HCT116 (cell line): ENCODE data around the gene SLC22A9. TPM values are rescaled to one million over a fixed set of nuclear protein-coding genes. Genes with fewer than 3 reads are reported as not detected.

ENCODE experiments used
- ATAC-seq: fragments of 200-7000 bp; cut with Tn5 transposase; 2 replicates; pipeline ENCODE4 v1.9.1; 2020; ENCODE audit warnings: mild to moderate bottlenecking, moderate library complexity
- BruUV-seq: library from RNA; stranded (reverse); fragments of 400-500 nt; replicated peaks from 2 replicates; lab custom pipeline; 2021; lab: Mats Ljungman, UMichigan
- CTCF ChIA-PET: fragments of 300-600 bp; sonication (Branson Sonifier 250); formaldehyde crosslinking; loops from one replicate; lab custom pipeline; 2021; ENCODE audit warnings: antibody characterized with exemption; lab: Charles Lee
- POLR2A ChIA-PET: fragments of 300-600, 350-600 bp; sonication (Branson Sonifier 250); formaldehyde crosslinking; loops from one replicate; lab custom pipeline; 2021; ENCODE audit warnings: antibody characterized with exemption; lab: Charles Lee
- RAD21 ChIA-PET, 2 experiments: fragments of 300-600 bp; sonication (Branson Sonifier 250); formaldehyde crosslinking; loops; one replicate each; lab custom pipeline; 2023; ENCODE audit warnings: low total read pairs in 2 of 2; ENCODE audit not compliant: uncharacterized antibody in 2 of 2, unreplicated experiment in 2 of 2, low non-redundant PET in 1 of 2; lab: Charles Lee
- DNase-seq: peaks from one replicate; pipeline ENCODE4 v3.0.0-alpha.2; 2010; ENCODE audit warnings: low read depth, low spot score
- H2AFZ ChIP-seq: fragments of 200-600 bp; shearing (Covaris generic), sonication (generic); 2 replicates; pipeline ENCODE4 v1.6.1; 2017; ENCODE audit warnings: low read depth, mixed run types, mixed read lengths, antibody characterized with exemption, low read length; ENCODE audit not compliant: poor library complexity, severe bottlenecking
- H3K27ac ChIP-seq: 2 replicates; pipeline ENCODE4 v1.5.1; 2012; ENCODE audit warnings: low read depth, low read length
- H3K27me3 ChIP-seq: fragments of 200-600 bp; sonication (generic); 2 replicates; pipeline ENCODE4 v1.6.1; 2016; ENCODE audit warnings: mixed run types, low read length, mixed read lengths; ENCODE audit not compliant: insufficient read depth
- H3K36me3 ChIP-seq, 2 experiments: fragments of 200-500 bp in 1 of 2; fragments of 200-600 bp in 1 of 2; sonication (Bioruptor generic) in 1 of 2; sonication (generic) in 1 of 2; 2 replicates each; pipeline versions ENCODE4 v1.5.1 to v1.6.1; 2014 to 2016; ENCODE audit warnings: low read length in 2 of 2, inconsistent platforms in 1 of 2, mixed read lengths in 1 of 2, mixed run types in 1 of 2; ENCODE audit not compliant: insufficient read depth in 2 of 2, control insufficient read depth in 1 of 2
- H3K4me1 ChIP-seq, 2 experiments: fragments of 200-600 bp in 1 of 2; sonication (generic) in 1 of 2; 2 replicates each; pipeline versions ENCODE4 v1.5.1 to v1.6.1; 2012 to 2017; ENCODE audit warnings: low read length in 2 of 2, inconsistent platforms in 1 of 2, mild to moderate bottlenecking in 1 of 2, mixed read lengths in 1 of 2, mixed run types in 1 of 2, moderate library complexity in 1 of 2; ENCODE audit not compliant: insufficient read depth in 2 of 2, control insufficient read depth in 1 of 2
- H3K4me2 ChIP-seq: fragments of 200-600 bp; sonication (generic); 2 replicates; pipeline ENCODE4 v1.6.1; 2017; ENCODE audit warnings: mixed run types, low read length, mixed read lengths
- H3K4me3 ChIP-seq, 2 experiments: fragments of 200-600 bp in 1 of 2; sonication (generic) in 1 of 2; replicated peaks in 1 of 2; 2 replicates each; pipeline ENCODE4 v1.5.1; 2011 to 2016; ENCODE audit warnings: low read length in 2 of 2, control low read depth in 1 of 2, low read depth in 1 of 2, mild to moderate bottlenecking in 1 of 2, mixed read lengths in 1 of 2, mixed run types in 1 of 2
- H3K79me2 ChIP-seq: fragments of 200-600 bp; sonication (generic); 2 replicates; pipeline ENCODE4 v1.6.1; 2017; ENCODE audit warnings: mild to moderate bottlenecking, mixed run types, low read length, moderate library complexity, mixed read lengths; ENCODE audit not compliant: insufficient read depth
- H3K9ac ChIP-seq: fragments of 200-600 bp; sonication (generic); 2 replicates; pipeline ENCODE4 v1.6.1; 2016; ENCODE audit warnings: low read length, mixed read lengths
- H3K9me2 ChIP-seq: fragments of 200-600 bp; sonication (generic), shearing (Covaris generic); 2 replicates; pipeline ENCODE4 v1.6.1; 2017; ENCODE audit warnings: mixed run types, mild to moderate bottlenecking, moderate library complexity; ENCODE audit not compliant: insufficient read depth
- H3K9me3 ChIP-seq, 2 experiments: fragments of 200-500 bp in 1 of 2; fragments of 200-600 bp in 1 of 2; sonication (Bioruptor generic) in 1 of 2; sonication (generic) in 1 of 2; 2 replicates each; pipeline ENCODE4 v1.6.1; 2014 to 2017; ENCODE audit warnings: low read length in 2 of 2, mixed read lengths in 2 of 2, inconsistent platforms in 1 of 2, low read depth in 1 of 2, mild to moderate bottlenecking in 1 of 2, mixed run types in 1 of 2, moderate library complexity in 1 of 2; ENCODE audit not compliant: control insufficient read depth in 1 of 2, insufficient read depth in 1 of 2
- H4K20me1 ChIP-seq: fragments of 200-600 bp; sonication (generic), shearing (Covaris generic); 2 replicates; pipeline ENCODE4 v1.6.1; 2017; ENCODE audit warnings: mixed run types, mild to moderate bottlenecking, moderate library complexity; ENCODE audit not compliant: insufficient read depth
- RAD21 ChIP-seq: IDR thresholded peaks from 2 replicates; pipeline ENCODE4 v1.6.1; 2012; ENCODE audit warnings: low read depth, mild to moderate bottlenecking
- SIN3A ChIP-seq: IDR thresholded peaks from 2 replicates; pipeline ENCODE4 v1.6.1; 2012; ENCODE audit warnings: low read depth
- intact Hi-C: fragments of 100-400 bp; cut with micrococcal nuclease; formaldehyde crosslinking; loops from 2 replicates; pipeline ENCODE4 v1.10.0; 2022
- total RNA-seq: library from RNA; stranded (reverse); gene quantifications from one replicate; pipeline ENCODE4 v1.2.1, GENCODE V29; 2021; ENCODE audit not compliant: unreplicated experiment
- TF ChIP-seq, protein P1 (sequence below): IDR thresholded peaks from 2 replicates; pipeline ENCODE4 v1.6.1; 2012; ENCODE audit warnings: low read depth

Gene SLC22A9
- total RNA-seq, 1 experiment from 2014 or later: not detected

DNA sequence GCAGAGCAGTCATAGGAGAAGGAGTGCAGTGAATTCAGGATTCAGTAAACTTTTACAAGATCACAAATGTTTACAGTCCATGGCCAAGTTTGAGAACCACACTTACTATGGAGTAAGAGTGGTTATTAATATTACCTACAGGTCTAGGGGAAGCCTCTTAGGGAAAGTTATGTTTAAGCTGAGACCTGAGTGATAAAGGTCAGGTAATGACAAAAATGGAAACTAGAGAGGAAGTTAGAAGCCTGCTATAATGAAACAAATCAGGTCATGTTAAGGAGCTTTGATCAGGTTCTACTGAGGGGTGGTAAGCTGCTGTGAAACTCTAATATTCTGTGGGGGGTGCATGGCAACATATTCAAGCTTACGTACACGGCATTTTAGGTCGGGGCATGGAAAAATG lies 32.5 kb upstream of the SLC22A9 start:
- no peak for DNase-seq
- POLR2A ChIA-PET: no interaction called here
- ATAC-seq: no peak
- Histone ChIP-seq H3K79me2 (no peaks in the 10 kb centered on the region), H3K9me2 (no peaks in the 10 kb centered on the region), H3K4me2 (no peak overlapping the region), H2AFZ (no peak overlapping the region), H3K4me1 (no peaks in the 10 kb centered on the region), H3K27ac (no peak overlapping the region), H3K4me3 (no peak overlapping the region), H3K27me3 (peaks cover 23% of the 10 kb centered on the region), H4K20me1 (no peaks in the 10 kb centered on the region), H3K36me3 (no peaks in the 10 kb centered on the region), H3K9ac (no peak overlapping the region), H3K9me3 (no peaks in the 10 kb centered on the region)
- no TSS peak for BruUV-seq
- TF ChIP-seq SIN3A (no peak), RAD21 (no peak)
- RAD21 ChIA-PET: no interaction called here
- intact Hi-C loops: no loop called here
- CTCF ChIA-PET: no interaction called here

DNA sequence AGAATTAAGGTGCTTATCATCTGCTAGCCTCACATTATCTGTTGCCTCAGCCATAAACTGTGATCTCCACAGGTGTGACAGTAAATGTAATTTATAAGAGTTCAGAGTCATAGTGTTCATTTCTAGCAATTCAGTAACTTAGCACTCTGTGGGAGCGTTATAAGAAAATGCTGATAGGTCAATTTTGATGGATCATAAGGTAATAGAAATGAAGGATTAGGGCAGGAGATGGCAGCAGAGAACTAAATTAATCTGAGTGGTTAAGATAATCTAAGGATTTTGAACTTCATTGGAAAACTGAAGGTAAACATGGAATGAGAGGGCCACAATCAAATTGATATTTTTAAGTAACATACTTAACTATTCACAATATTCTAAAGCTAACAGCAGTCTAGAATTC lies 26.5 kb upstream of the SLC22A9 start:
- BruUV-seq: no TSS peak
- no peak overlapping the region for H3K27ac ChIP-seq

More for the DNA sequence above, 26.5 kb upstream of the SLC22A9 start:
- Histone ChIP-seq H3K9me2 (no peaks in the 10 kb centered on the region), H3K4me2 (no peak overlapping the region), H4K20me1 (no peaks in the 10 kb centered on the region), H3K4me1 (no peaks in the 10 kb centered on the region), H3K9ac (no peak overlapping the region), H3K79me2 (no peaks in the 10 kb centered on the region), H3K4me3 (no peak overlapping the region), H2AFZ (no peak overlapping the region), H3K36me3 (no peaks in the 10 kb centered on the region), H3K27me3 (no peaks in the 10 kb centered on the region), H3K9me3 (no peaks in the 10 kb centered on the region)
- TF ChIP-seq, protein P1, sequence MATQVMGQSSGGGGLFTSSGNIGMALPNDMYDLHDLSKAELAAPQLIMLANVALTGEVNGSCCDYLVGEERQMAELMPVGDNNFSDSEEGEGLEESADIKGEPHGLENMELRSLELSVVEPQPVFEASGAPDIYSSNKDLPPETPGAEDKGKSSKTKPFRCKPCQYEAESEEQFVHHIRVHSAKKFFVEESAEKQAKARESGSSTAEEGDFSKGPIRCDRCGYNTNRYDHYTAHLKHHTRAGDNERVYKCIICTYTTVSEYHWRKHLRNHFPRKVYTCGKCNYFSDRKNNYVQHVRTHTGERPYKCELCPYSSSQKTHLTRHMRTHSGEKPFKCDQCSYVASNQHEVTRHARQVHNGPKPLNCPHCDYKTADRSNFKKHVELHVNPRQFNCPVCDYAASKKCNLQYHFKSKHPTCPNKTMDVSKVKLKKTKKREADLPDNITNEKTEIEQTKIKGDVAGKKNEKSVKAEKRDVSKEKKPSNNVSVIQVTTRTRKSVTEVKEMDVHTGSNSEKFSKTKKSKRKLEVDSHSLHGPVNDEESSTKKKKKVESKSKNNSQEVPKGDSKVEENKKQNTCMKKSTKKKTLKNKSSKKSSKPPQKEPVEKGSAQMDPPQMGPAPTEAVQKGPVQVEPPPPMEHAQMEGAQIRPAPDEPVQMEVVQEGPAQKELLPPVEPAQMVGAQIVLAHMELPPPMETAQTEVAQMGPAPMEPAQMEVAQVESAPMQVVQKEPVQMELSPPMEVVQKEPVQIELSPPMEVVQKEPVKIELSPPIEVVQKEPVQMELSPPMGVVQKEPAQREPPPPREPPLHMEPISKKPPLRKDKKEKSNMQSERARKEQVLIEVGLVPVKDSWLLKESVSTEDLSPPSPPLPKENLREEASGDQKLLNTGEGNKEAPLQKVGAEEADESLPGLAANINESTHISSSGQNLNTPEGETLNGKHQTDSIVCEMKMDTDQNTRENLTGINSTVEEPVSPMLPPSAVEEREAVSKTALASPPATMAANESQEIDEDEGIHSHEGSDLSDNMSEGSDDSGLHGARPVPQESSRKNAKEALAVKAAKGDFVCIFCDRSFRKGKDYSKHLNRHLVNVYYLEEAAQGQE: no peak
- TF ChIP-seq RAD21: peak; percentile 27; the same call in 1 of the 2 replicates
- CTCF ChIA-PET: no interaction called here
- no peak for DNase-seq
- RAD21 ChIA-PET: no interaction called here
- no peak for ATAC-seq
- intact Hi-C loops: no loop called here
- POLR2A ChIA-PET: no interaction called here
